ENCODE measurements around the gene PAK2. TPM values are rescaled to one million over a fixed set of nuclear protein-coding genes. Genes with fewer than 3 reads are reported as not detected.

PAK2 gene
- total and polyA plus RNA-seq, 2 experiments from 2014 or later, result 24.3 to 49.4 TPM

DNA sequence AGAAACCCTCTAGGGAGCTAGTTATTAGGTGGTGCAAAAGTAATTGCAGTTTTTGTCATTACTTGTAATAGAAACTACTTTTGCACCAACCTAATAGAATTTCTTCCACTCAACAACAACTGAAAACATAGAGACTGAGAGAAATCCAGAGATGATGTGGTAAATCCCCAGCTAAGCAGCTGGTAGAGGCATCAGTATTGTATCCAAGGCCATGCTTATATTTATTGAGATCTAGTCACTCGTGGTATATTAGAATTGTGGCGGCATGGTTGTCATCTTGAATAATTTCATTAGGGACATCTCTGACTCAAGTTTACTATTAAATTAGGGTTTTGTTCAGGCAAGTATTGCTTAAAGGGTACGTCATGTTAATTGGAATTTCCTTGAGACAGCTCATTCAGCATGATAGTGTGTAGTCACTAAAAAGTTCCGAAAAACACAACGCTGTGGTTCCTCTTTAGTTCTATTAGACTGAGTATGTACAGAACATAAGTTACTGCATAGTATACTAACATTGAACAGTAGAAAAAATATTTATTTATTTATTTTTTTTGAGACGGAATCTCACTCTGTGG, 35.3 kb downstream of the PAK2 start:
- DNase-seq (ENCODE audit: low spot score) (no peak), ATAC-seq (no peak)
- Histone ChIP-seq H3K27me3 (ENCODE audit: insufficient read depth) (no peaks in the 10 kb centered on the region), H4K20me1 (replicated peaks; ENCODE audit: insufficient read depth) (peaks cover 52% of the 10 kb centered on the region), H3K4me3 (no peak overlapping the region), H3K79me2 (replicated peaks; ENCODE audit: insufficient read depth) (peaks cover 100% of the 10 kb centered on the region), H3K4me1 (ENCODE audit: insufficient read depth) (peaks cover 24% of the 10 kb centered on the region), H3K36me3 (ENCODE audit: insufficient read depth) (peaks cover 3% of the 10 kb centered on the region; the same call in 1 of the 2 replicates), H3F3A (replicated peaks; ENCODE audit: low read depth) (no peaks in the 10 kb centered on the region), H2AFZ (no peak overlapping the region), H3K4me2 (no peak overlapping the region), H3K27ac (ENCODE audit: low read depth) (peak overlapping the region; percentile 3; the same call in 1 of the 2 replicates), H3K9me2 (ENCODE audit: insufficient read depth) (no peaks in the 10 kb centered on the region)
- H3K27me3 Mint-ChIP-seq (ENCODE audit: insufficient read depth, low read depth, poor library complexity), result peaks cover 3% of the 10 kb centered on the region
- peaks cover 22% of the 10 kb centered on the region; the same call in 2 of the 3 replicates for H3K4me1 Mint-ChIP-seq
- H3K36me3 Mint-ChIP-seq (ENCODE audit: low read depth), result peaks cover 26% of the 10 kb centered on the region
- no peak overlapping the region for H3K4me3 Mint-ChIP-seq
- 0 out of 2 replicates have a peak overlapping the region, but pooled peaks have one; percentile 85 for H3K27ac Mint-ChIP-seq
- peaks cover 9% of the 10 kb centered on the region for H3K9me3 Mint-ChIP-seq
- TF ChIP-seq, protein P1, sequence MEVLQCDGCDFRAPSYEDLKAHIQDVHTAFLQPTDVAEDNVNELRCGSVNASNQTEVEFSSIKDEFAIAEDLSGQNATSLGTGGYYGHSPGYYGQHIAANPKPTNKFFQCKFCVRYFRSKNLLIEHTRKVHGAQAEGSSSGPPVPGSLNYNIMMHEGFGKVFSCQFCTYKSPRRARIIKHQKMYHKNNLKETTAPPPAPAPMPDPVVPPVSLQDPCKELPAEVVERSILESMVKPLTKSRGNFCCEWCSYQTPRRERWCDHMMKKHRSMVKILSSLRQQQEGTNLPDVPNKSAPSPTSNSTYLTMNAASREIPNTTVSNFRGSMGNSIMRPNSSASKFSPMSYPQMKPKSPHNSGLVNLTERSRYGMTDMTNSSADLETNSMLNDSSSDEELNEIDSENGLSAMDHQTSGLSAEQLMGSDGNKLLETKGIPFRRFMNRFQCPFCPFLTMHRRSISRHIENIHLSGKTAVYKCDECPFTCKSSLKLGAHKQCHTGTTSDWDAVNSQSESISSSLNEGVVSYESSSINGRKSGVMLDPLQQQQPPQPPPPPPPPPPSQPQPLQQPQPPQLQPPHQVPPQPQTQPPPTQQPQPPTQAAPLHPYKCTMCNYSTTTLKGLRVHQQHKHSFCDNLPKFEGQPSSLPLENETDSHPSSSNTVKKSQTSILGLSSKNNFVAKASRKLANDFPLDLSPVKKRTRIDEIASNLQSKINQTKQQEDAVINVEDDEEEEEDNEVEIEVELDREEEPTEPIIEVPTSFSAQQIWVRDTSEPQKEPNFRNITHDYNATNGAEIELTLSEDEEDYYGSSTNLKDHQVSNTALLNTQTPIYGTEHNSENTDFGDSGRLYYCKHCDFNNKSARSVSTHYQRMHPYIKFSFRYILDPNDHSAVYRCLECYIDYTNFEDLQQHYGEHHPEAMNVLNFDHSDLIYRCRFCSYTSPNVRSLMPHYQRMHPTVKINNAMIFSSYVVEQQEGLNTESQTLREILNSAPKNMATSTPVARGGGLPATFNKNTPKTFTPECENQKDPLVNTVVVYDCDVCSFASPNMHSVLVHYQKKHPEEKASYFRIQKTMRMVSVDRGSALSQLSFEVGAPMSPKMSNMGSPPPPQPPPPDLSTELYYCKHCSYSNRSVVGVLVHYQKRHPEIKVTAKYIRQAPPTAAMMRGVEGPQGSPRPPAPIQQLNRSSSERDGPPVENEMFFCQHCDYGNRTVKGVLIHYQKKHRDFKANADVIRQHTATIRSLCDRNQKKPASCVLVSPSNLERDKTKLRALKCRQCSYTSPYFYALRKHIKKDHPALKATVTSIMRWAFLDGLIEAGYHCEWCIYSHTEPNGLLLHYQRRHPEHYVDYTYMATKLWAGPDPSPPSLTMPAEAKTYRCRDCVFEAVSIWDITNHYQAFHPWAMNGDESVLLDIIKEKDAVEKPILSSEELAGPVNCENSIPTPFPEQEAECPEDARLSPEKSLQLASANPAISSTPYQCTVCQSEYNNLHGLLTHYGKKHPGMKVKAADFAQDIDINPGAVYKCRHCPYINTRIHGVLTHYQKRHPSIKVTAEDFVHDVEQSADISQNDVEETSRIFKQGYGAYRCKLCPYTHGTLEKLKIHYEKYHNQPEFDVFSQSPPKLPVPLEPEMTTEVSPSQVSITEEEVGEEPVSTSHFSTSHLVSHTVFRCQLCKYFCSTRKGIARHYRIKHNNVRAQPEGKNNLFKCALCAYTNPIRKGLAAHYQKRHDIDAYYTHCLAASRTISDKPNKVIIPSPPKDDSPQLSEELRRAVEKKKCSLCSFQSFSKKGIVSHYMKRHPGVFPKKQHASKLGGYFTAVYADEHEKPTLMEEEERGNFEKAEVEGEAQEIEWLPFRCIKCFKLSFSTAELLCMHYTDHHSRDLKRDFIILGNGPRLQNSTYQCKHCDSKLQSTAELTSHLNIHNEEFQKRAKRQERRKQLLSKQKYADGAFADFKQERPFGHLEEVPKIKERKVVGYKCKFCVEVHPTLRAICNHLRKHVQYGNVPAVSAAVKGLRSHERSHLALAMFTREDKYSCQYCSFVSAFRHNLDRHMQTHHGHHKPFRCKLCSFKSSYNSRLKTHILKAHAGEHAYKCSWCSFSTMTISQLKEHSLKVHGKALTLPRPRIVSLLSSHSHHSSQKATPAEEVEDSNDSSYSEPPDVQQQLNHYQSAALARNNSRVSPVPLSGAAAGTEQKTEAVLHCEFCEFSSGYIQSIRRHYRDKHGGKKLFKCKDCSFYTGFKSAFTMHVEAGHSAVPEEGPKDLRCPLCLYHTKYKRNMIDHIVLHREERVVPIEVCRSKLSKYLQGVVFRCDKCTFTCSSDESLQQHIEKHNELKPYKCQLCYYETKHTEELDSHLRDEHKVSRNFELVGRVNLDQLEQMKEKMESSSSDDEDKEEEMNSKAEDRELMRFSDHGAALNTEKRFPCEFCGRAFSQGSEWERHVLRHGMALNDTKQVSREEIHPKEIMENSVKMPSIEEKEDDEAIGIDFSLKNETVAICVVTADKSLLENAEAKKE (CRISPR knock-in tag; IDR thresholded peaks at IDR 0.05), result no peak
- no peak for TF ChIP-seq POLR2AphosphoS5 (IDR thresholded peaks at IDR 0.05; ENCODE audit: low read depth)
- TF ChIP-seq CREB1 (CRISPR knock-in tag; IDR thresholded peaks at IDR 0.05; ENCODE audit: low read depth), result no peak
- no peak for TF ChIP-seq NANOG (IDR thresholded peaks at IDR 0.05; ENCODE audit: borderline replicate concordance)
- TF ChIP-seq EZH2 (IDR thresholded peaks at IDR 0.05; ENCODE audit: low read depth, unreplicated experiment), result no peak
- TF ChIP-seq, protein P2, sequence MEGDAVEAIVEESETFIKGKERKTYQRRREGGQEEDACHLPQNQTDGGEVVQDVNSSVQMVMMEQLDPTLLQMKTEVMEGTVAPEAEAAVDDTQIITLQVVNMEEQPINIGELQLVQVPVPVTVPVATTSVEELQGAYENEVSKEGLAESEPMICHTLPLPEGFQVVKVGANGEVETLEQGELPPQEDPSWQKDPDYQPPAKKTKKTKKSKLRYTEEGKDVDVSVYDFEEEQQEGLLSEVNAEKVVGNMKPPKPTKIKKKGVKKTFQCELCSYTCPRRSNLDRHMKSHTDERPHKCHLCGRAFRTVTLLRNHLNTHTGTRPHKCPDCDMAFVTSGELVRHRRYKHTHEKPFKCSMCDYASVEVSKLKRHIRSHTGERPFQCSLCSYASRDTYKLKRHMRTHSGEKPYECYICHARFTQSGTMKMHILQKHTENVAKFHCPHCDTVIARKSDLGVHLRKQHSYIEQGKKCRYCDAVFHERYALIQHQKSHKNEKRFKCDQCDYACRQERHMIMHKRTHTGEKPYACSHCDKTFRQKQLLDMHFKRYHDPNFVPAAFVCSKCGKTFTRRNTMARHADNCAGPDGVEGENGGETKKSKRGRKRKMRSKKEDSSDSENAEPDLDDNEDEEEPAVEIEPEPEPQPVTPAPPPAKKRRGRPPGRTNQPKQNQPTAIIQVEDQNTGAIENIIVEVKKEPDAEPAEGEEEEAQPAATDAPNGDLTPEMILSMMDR (conservative IDR thresholded peaks at IDR 0.05; ENCODE audit: low read depth in 2 of 2), result no peak
- no peak for TF ChIP-seq STAT1 (IDR thresholded peaks at IDR 0.05; ENCODE audit: unreplicated experiment)
- TF ChIP-seq JUNB (IDR thresholded peaks at IDR 0.05; ENCODE audit: unreplicated experiment), result no peak
- no peak for TF ChIP-seq EZH2phosphoT487 (IDR thresholded peaks at IDR 0.05; ENCODE audit: unreplicated experiment)
- TF ChIP-seq, protein P3, sequence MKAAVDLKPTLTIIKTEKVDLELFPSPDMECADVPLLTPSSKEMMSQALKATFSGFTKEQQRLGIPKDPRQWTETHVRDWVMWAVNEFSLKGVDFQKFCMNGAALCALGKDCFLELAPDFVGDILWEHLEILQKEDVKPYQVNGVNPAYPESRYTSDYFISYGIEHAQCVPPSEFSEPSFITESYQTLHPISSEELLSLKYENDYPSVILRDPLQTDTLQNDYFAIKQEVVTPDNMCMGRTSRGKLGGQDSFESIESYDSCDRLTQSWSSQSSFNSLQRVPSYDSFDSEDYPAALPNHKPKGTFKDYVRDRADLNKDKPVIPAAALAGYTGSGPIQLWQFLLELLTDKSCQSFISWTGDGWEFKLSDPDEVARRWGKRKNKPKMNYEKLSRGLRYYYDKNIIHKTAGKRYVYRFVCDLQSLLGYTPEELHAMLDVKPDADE (IDR thresholded peaks at IDR 0.05), result no peak
- TF ChIP-seq ZNF114 (CRISPR knock-in tag; IDR thresholded peaks at IDR 0.05), result no peak
- TF ChIP-seq, protein P4, sequence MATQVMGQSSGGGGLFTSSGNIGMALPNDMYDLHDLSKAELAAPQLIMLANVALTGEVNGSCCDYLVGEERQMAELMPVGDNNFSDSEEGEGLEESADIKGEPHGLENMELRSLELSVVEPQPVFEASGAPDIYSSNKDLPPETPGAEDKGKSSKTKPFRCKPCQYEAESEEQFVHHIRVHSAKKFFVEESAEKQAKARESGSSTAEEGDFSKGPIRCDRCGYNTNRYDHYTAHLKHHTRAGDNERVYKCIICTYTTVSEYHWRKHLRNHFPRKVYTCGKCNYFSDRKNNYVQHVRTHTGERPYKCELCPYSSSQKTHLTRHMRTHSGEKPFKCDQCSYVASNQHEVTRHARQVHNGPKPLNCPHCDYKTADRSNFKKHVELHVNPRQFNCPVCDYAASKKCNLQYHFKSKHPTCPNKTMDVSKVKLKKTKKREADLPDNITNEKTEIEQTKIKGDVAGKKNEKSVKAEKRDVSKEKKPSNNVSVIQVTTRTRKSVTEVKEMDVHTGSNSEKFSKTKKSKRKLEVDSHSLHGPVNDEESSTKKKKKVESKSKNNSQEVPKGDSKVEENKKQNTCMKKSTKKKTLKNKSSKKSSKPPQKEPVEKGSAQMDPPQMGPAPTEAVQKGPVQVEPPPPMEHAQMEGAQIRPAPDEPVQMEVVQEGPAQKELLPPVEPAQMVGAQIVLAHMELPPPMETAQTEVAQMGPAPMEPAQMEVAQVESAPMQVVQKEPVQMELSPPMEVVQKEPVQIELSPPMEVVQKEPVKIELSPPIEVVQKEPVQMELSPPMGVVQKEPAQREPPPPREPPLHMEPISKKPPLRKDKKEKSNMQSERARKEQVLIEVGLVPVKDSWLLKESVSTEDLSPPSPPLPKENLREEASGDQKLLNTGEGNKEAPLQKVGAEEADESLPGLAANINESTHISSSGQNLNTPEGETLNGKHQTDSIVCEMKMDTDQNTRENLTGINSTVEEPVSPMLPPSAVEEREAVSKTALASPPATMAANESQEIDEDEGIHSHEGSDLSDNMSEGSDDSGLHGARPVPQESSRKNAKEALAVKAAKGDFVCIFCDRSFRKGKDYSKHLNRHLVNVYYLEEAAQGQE (IDR thresholded peaks at IDR 0.05; ENCODE audit: unreplicated experiment), result no peak
- no peak for TF ChIP-seq ZNF331 (CRISPR knock-in tag; IDR thresholded peaks at IDR 0.05; ENCODE audit: low read depth)

All from GM23338 (cell line).